ENCODE results near the gene SEMA6C.
"Not testable (repeated sequence)": the region's sequence is repeated elsewhere in the genome, so short reads cannot be mapped to it uniquely, and the experiment has no call there.

Gene SEMA6C

DNA sequence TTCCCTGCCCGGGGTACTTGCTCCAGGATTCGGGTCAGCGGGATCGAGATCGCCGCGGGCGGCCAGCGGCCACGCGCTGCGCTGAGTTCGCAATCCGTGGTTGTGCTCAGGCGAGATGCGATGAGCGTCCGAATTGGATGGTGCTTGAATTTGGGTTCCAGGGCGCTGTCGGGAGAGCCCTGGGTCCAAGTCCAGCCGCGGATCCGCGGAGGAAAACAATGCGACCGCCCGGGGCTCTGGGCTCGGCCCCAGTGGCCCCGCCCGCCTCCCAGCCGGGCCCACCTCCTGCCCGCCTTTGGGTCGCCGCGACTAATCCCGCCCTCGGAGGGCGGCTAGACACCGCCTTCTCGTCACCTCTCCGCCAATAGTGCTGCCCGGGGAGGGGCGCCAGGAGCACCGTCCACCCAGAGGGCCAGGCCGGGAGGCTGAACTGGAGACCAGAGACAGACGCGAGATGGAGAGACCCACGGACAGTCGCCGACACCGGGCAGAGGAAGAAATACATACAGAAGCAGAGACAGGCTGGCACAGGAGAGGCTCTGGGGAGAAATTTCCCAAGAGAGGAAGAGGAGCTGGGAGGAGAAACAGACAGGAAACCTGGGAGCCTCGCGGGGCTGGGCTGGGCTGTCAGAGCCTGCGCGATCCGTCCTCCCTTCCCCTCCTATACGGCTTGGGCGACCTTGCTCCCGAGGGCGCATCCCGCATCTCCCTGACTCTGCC is at the start of gene SEMA6C:
Gene SEMA6C, minus strand, starts transcription at position 220 of the 720 bp plus-strand sequence. CDS start 4,010 bp downstream, outside the sequence.
- DNase-seq, result peak; percentile 91

DNA sequence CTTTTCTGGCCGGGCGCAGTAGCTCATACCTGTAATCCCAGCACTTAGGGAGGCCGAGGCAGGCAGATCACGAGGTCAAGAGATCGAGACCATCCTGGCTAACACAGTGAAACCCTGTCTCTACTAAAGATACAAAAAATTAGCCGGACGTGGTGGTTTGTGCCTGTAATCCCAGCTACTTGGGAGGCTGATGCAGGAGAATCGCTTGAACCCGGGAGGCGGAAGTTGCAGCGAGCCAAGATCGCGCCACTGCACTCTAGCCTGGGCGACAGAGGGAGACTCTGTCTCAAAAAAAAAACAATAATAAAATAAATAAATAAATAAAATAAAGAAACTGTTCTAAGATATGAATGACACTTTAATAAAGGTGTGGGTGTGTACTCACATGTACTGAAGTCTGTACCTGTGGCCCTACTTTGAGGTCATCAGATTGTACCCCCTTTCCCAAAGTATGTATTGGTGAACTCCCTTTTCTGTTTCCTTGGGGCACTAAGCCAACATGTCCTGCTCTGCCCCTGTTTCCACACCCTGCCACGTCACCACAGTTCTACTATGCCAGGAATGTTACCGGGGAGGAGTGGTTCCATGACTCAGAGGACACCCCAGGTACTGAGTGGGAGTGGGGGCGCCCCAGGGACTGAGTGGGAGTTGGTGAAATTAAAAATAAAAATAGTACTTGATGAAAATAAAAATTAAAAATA is 48.6 kb upstream of the SEMA6C start:
- DNase-seq, result not testable (repeated sequence)

DNA sequence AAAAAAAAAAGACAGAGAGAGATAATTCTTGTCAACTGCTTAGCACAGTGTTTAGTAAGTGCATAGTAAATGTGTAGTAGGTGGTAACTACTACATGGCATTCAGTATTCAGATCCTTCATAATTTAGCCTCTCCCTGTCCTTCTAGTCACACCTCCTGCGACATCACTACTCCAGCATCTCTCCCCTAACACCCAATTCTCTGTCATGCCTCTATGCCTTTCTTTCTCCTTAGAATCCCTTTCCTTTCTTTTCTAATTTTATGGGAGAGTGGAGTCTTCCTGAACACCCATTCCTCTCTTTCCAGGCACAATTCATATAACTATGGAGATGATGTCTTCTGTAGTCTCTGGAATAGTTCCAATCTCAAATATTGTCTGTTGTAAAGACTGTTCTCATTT is 47.4 kb upstream of the SEMA6C start:
- no peak for DNase-seq

- DNase-seq, result no peak
Observed at GRCh38 chr1:151193304-151193703, 46.9 kb upstream of the SEMA6C start.

DNA sequence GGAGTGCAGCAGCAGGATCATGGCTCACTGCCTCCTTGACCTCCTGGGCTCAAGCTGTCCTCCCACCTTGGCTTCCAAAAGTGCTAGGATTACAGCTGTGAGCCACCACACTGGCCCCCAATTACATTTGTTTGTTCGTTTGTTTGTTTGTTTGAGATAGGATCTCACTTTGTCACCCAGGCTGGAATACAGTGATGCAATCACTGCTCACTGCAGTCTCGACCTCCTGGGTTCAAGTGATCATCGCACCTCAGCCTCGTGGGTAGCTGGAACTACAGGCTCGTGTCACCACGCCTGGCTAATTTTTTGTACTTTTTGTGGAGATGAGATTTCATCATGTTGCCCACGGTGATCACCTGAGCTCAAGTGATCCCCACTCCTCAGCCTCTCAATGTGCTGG is 45.6 kb upstream of the SEMA6C start:
- no peak for DNase-seq

DNA sequence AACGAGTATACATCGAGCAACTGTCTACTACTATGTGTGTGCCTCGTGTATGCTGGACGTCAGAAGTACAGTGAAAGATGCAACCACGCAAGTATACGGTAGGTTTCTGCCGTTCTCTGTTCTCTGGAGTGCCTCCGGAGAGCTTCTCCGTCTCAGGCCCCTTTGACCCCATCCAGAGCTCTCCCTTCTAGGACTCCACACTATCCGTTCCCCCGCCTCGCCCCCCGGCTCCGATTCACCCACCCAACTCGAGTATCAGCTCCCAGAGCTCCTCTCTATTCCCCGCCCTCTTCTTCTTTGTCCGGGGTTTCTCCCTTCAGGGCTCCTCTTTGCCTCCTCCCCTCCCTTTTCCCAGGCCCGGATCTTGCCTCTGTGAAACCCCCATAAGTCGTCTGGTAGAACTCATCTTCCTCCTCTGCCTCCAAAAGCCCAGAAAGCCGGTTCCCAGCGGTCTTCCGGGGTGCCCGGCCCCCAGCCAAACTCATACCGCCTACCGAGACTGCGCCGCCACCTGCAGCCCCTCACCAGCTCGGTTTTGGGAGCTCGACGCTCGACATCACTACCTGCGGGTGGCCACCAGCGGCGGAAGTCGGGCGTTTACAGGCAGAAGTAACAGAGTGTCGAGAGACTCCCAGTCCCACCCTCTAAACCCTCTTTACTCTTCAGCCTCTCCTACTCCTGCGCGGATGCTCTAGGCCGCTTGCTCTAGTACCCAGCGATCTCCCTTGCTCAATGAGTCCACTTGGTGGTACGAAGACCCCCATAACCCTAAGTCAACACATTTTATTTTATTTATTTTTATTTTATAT is 43.4 kb upstream of the SEMA6C start, which contains the start of gene VPS72:
Gene VPS72, minus strand, starts transcription at position 561 of the 809 bp plus-strand sequence. Its CDS starts 76 bp downstream, at position 485.
- peak; percentile 87 for DNase-seq

DNA sequence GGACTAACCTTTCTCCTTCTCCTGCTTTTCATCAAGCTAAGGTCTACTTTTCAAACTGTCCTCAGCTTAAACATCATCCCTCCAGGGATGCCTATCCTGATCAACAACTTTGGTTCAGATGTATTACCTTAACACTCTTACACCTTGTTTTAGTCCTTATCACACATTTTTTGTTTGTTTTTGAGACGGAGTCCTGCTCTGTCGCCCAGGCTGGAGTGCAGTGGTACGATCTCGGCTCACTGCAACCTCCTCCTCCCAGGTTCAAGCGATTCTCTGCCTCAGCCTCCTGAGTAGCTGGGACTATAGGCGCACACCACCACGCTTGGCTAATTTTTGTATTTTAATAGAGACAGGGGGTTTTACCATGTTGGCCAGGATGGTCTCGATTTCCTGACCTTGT is 42.2 kb upstream of the SEMA6C start:
- not testable (repeated sequence) for DNase-seq

DNA sequence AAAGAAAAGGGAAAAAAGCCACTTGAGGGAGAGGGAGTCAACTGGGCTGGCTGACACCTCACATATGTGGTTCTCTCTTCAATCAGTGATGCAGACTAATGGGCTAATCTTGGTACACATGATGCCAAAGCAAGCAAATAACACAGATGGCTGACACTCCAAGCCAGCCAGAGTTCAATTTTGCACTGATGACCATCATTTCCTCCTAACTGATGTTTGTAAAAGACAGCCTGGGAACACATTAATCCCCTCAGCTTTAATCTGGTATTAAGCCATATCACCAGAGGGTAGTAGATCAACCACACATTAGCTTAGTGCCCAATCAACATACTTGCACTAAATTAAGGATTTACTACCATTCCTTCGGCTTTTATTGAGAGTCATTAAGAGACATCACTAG is 40.8 kb upstream of the SEMA6C start:
- no peak for DNase-seq

DNA sequence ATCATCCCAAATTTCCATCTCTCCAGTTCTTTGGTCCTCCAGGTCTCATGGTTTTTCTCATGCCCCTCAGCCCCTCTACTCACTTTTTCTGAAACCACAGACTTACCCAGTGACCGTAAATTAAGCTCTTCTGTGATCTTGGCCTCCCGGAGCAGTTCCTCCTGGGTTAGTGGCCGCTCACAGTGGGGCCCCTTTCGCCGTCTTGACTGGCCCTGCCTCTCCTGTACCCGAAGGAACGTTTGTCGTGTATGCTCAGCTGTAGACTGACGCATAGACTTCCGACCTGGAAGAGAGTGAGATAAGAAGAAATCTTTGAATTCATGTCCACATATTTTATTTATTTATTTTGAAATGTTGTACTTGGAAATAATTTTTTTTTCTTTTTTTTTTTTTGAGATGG is 37.8 kb upstream of the SEMA6C start:
- no peak for DNase-seq

- DNase-seq, result no peak
Observed at GRCh38 chr1:151176514-151177045, 30.1 kb upstream of the SEMA6C start.

GRCh38 chr1:151175863-151176262 is 29.4 kb upstream of the SEMA6C start, which contains the start of gene TMOD4:
Gene TMOD4, minus strand, starts transcription at chr1:151175981. Its CDS starts 1,106 bp downstream, at chr1:151174875.
- no peak for DNase-seq

- no peak for DNase-seq
Observed at GRCh38 chr1:151175041-151175741, 28.8 kb upstream of the SEMA6C start.

GRCh38 chr1:151171190-151171589 is 24.8 kb upstream of the SEMA6C start:
- DNase-seq, result no peak

DNA sequence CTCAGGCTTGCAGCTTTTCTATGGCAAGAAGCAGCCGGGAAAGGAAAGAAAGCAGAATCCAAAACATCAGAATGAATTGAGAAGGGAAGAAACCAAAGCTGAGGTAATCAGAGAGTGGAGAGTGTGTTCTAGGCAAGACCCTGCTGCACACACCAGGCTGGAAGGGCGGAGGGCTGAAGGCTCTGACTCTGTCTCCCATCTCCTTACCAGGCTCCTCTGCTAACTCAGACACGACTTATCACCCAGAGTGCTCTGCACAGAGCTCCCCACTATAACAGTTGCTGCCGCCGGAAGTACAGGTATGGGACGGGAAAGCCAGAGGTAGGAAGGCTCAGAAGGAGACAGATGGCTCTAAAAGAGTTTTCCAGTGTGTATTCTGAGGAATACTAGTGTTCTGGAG is 20.7 kb upstream of the SEMA6C start:
- no peak for DNase-seq

- no peak for DNase-seq
Observed at GRCh38 chr1:151166505-151166956, 20.1 kb upstream of the SEMA6C start.

DNA sequence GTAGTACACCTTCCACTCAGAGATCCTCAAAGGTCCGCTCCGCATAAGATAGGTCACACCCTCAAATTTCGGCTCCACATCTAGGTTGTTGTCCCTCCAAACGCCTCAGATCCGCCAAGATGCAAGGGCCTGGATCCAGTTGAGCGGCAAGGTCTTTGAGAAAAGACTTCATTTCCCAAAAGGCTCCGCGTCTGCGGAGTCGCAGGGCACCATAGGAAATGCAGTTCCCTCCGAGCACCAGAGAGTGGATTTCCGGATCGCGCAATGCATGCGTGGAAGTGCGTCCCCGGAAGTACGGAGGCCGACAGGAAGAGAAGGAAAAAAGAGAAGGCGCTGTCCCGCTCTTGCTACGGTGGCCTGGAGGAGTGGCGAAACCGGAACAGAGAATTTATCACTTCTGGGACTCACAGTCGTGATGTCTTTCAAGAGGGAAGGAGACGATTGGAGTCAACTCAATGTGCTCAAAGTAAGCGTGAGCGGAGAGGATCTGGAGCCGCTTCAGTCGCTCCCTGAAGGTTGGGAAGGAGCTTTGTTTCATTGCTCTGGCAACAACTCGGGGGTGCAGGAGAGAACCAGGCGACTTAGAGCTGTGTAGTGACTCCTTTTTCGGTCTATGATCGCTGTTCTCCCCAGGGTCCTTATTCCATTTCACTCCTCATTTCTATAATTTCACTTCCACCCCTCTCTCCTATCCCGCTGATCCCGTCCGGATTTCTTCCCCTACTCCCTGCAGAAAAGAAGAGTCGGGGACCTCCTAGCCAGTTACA is 19.5 kb upstream of the SEMA6C start, which contains the start of the genes LYSMD1 and SCNM1:
Gene LYSMD1, minus strand, starts transcription at position 165 of the 767 bp plus-strand sequence. CDS start 644 bp downstream, outside the sequence.
Gene SCNM1, plus strand, starts transcription at position 407 of the 767 bp plus-strand sequence. Its CDS starts 9 bp downstream, at position 416.
- peak; percentile 95 for DNase-seq

GRCh38 chr1:151165281-151165737 is 18.9 kb upstream of the SEMA6C start:
- DNase-seq, result peak; percentile 40

DNA sequence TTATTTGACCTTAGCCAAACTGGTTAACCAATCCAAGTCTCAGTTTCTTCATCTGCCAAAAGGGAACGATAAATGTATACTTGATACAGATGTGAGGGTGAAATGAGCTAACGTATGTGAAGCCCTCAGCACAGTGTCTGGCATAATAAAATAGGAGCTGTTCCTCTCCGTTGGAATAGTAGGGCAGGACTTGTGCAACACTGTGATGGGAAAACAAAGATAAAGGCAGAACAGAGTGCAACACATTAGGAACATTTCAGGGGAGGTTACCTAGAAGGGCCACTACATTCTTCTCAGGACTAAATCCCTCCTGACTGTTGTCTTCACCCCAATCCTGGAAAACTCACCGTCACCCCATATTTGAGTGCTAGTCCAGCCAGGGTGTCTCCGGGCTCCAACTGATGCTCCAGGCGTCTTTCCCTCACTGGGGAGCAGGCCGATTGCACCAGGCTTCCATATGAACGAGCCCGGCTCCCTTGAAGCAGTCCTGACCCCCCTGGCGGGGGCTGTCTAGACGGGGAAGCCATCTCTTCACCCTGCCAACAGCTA is 18.4 kb upstream of the SEMA6C start:
- no peak for DNase-seq

GRCh38 chr1:151159373-151159772 is 12.9 kb upstream of the SEMA6C start:
- no peak for DNase-seq

- peak; percentile 48 for DNase-seq
Observed at GRCh38 chr1:151158751-151159251, 12.4 kb upstream of the SEMA6C start.
